ENCODE measurements around the gene GPRC5C. TPM values are rescaled to one million over a fixed set of nuclear protein-coding genes. Genes with fewer than 3 reads are reported as not detected.

Gene GPRC5C
- total RNA-seq, 2 experiments from 2014 or later = 1.2 to 2.0 TPM

DNA sequence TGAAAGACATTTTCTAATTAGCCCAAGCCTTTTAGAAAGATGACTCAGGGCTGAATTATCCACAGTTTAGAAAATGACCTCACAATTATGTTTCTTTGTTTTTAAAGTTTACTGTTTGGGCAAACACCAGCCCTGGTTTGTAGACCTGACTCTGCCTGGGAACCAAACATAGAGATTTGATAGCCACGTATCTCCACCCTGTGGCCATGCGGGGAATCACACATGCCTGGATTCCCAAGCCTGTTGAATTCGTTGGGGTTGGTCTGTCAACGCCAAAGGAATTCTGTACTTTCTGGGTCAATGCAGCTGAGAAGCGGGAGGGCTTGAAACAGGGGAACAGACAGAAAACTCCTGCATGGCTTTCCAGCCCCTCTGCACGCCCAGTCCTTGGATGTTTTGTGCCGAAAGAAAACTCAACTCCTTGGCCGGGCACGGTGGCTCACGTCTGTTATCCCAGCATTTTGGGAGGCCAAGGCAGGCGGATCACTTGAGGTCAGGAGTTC, 61.5 kb downstream of the GPRC5C start:
- TF ChIP-seq, protein P1, sequence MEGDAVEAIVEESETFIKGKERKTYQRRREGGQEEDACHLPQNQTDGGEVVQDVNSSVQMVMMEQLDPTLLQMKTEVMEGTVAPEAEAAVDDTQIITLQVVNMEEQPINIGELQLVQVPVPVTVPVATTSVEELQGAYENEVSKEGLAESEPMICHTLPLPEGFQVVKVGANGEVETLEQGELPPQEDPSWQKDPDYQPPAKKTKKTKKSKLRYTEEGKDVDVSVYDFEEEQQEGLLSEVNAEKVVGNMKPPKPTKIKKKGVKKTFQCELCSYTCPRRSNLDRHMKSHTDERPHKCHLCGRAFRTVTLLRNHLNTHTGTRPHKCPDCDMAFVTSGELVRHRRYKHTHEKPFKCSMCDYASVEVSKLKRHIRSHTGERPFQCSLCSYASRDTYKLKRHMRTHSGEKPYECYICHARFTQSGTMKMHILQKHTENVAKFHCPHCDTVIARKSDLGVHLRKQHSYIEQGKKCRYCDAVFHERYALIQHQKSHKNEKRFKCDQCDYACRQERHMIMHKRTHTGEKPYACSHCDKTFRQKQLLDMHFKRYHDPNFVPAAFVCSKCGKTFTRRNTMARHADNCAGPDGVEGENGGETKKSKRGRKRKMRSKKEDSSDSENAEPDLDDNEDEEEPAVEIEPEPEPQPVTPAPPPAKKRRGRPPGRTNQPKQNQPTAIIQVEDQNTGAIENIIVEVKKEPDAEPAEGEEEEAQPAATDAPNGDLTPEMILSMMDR (IDR thresholded peaks at IDR 0.05) = peak; percentile 96
- intact Hi-C loops (cut with micrococcal nuclease) = loop anchor here (5.0 kb wide), 1 partner anchor 116 kb away; no protein-coding TSS in a partner anchor
- ChIA-PET POLR2A (no interaction called here), CTCF (interaction anchor here (0.7 to 8.5 kb wide), 11 partner anchors 13 to 125 kb away, joined by 3 to 45 read pairs (median 6); partner anchors contain the start of genes CD300A and GPR142)
- peak; percentile 76 for DNase-seq
- peaks cover 3% of the 10 kb centered on the region for H3K4me1 Mint-ChIP-seq (ENCODE audit: low read depth)
- H3K27me3 Mint-ChIP-seq = no peaks in the 10 kb centered on the region
- H3K9me3 Mint-ChIP-seq = no peaks in the 10 kb centered on the region
- no peaks in the 10 kb centered on the region for H3K36me3 Mint-ChIP-seq (ENCODE audit: low read depth)
- H3K27ac Mint-ChIP-seq = no peak overlapping the region
- peak; percentile 96 for ATAC-seq
- no peak overlapping the region for H3K4me3 Mint-ChIP-seq

Other genes starting within 250 kb of the GPRC5C start
- gene RPL38, start 228.4 kb upstream of the GPRC5C start, total RNA-seq = 1,000 to 10,000 TPM; 1,500 to 1,574 TPM
- 1 to 10 TPM; 3.4 to 4.9 TPM for gene TTYH2, start 218.5 kb upstream of the GPRC5C start, total RNA-seq
- gene DNAI2, start 157.9 kb upstream of the GPRC5C start, total RNA-seq = under 1 TPM; 0.45 to 0.47 TPM
- gene KIF19, start 105.9 kb upstream of the GPRC5C start, total RNA-seq = under 1 TPM; 0.11 to 0.18 TPM
- gene BTBD17, start 70.2 kb upstream of the GPRC5C start, total RNA-seq = not detected
- not detected for gene GPR142, start 64.6 kb upstream of the GPRC5C start, total RNA-seq
- gene CD300A, start 34.5 kb downstream of the GPRC5C start, total RNA-seq = 1 to 10 TPM; 2.2 to 2.4 TPM
- gene CD300LB, start 99.4 kb downstream of the GPRC5C start, total RNA-seq = not detected
- not detected for gene CD300C, start 114.0 kb downstream of the GPRC5C start, total RNA-seq
- not detected for gene CD300H, start 135.4 kb downstream of the GPRC5C start, total RNA-seq
- not detected for gene CD300LD, start 160.2 kb downstream of the GPRC5C start, total RNA-seq
- not detected for gene CD300E, start 191.7 kb downstream of the GPRC5C start, total RNA-seq